ENCODE data around the gene ZNF761. TPM values are rescaled to one million over a fixed set of nuclear protein-coding genes. Genes with fewer than 3 reads are reported as not detected.

Gene ZNF761
- total and polyA plus RNA-seq, 2 donors (not counting 1 experiment from before 2014, with no cell fraction given), result 10.7 to 11.5 TPM

DNA sequence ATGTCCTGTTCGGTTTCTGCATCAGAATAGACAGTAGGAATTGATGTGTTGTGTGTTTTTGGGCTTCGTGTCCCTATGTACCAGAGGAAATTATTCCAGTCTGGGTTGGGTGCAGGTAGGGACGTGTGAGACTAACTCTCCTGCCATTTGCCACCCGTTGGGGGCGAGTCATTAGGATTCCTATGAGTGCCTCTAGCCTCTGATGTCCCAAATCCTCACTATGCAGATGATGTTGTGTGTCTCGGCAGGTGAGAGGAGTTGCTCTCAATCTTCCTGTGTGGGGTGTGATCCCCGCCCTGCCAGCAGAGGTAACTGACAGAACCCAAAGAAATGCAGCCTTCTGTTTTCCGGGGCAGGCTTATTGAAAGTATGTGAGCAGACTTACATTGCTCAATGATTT is 74.9 kb downstream of the ZNF761 start:
- DNase-seq (ENCODE audit: low read depth in 2 of 2), result no peak
- H2AFZ ChIP-seq (ENCODE audit: low read length), result no peak overlapping the region
- no peaks in the 10 kb centered on the region for H3K79me2 ChIP-seq (ENCODE audit: control insufficient read depth, insufficient read depth, low read length)
- no peak overlapping the region for H3K27ac ChIP-seq (ENCODE audit: insufficient read depth, low read length)
- no peaks in the 10 kb centered on the region for H3K4me1 ChIP-seq (ENCODE audit: control insufficient read depth, extremely low read depth, insufficient read depth, low read length)
- H3K4me2 ChIP-seq (ENCODE audit: extremely low read depth, insufficient read depth, low read length), result no peak overlapping the region
- no peak overlapping the region for H3K4me3 ChIP-seq (replicated peaks in 1 of 4; ENCODE audit: control extremely low read depth in 1 of 4, insufficient read depth in 1 of 4, low read depth in 3 of 4, low read length in 4 of 4)
- H4K20me1 ChIP-seq (ENCODE audit: control insufficient read depth, extremely low read depth, insufficient read depth, low read length), result no peaks in the 10 kb centered on the region
- TF ChIP-seq, protein P1, sequence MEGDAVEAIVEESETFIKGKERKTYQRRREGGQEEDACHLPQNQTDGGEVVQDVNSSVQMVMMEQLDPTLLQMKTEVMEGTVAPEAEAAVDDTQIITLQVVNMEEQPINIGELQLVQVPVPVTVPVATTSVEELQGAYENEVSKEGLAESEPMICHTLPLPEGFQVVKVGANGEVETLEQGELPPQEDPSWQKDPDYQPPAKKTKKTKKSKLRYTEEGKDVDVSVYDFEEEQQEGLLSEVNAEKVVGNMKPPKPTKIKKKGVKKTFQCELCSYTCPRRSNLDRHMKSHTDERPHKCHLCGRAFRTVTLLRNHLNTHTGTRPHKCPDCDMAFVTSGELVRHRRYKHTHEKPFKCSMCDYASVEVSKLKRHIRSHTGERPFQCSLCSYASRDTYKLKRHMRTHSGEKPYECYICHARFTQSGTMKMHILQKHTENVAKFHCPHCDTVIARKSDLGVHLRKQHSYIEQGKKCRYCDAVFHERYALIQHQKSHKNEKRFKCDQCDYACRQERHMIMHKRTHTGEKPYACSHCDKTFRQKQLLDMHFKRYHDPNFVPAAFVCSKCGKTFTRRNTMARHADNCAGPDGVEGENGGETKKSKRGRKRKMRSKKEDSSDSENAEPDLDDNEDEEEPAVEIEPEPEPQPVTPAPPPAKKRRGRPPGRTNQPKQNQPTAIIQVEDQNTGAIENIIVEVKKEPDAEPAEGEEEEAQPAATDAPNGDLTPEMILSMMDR (conservative IDR thresholded peaks at IDR 0.05 in 1 of 2, IDR thresholded peaks at IDR 0.05 in 1 of 2; ENCODE audit: low read depth in 1 of 2, low read length in 2 of 2), result no peak
- no peak for TF ChIP-seq EZH2 (IDR thresholded peaks at IDR 0.05; ENCODE audit: low read length, missing control alignments)
- H3K27me3 ChIP-seq (ENCODE audit: control insufficient read depth, insufficient read depth, low read length), result no peaks in the 10 kb centered on the region
- no peak overlapping the region for H3K9ac ChIP-seq (ENCODE audit: insufficient read depth, low read length)
- H3K36me3 ChIP-seq (ENCODE audit: control insufficient read depth, insufficient read depth, low read length), result no peaks in the 10 kb centered on the region
- no peaks in the 10 kb centered on the region for H3K9me3 ChIP-seq (ENCODE audit: control insufficient read depth, insufficient read depth, low read depth, low read length)

Other genes with a start within 250 kb of the ZNF761 start
- 5.4 and 6.3 TPM in 2 replicates for gene ZNF665, start 238.6 kb upstream of the ZNF761 start, total RNA-seq
- gene ZNF665, start 238.6 kb upstream of the ZNF761 start, polyA plus RNA-seq, result 2.4 and 3.1 TPM in 2 replicates
- 15.7 and 25.3 TPM in 2 replicates for gene ZNF677, start 177.1 kb upstream of the ZNF761 start, total RNA-seq
- gene ZNF677, start 177.1 kb upstream of the ZNF761 start, polyA plus RNA-seq, result 21.9 and 26.0 TPM in 2 replicates
- under 0.01 and 0.17 TPM in 2 replicates for gene VN1R2, start 173.7 kb upstream of the ZNF761 start, total RNA-seq
- not detected in 2 replicates for gene VN1R2, start 173.7 kb upstream of the ZNF761 start, polyA plus RNA-seq
- not detected in 2 replicates for gene VN1R4, start 164.3 kb upstream of the ZNF761 start, total RNA-seq
- gene VN1R4, start 164.3 kb upstream of the ZNF761 start, polyA plus RNA-seq, result not detected in 2 replicates
- gene ZNF845, start 98.2 kb upstream of the ZNF761 start, total RNA-seq, result 9.7 and 9.8 TPM in 2 replicates
- gene ZNF845, start 98.2 kb upstream of the ZNF761 start, polyA plus RNA-seq, result 3.1 and 4.2 TPM in 2 replicates
- gene ZNF525, start 66.3 kb upstream of the ZNF761 start, total RNA-seq, result 6.8 and 7.4 TPM in 2 replicates
- 1.8 and 4.8 TPM in 2 replicates for gene ZNF525, start 66.3 kb upstream of the ZNF761 start, polyA plus RNA-seq
- gene ZNF765, start 36.8 kb upstream of the ZNF761 start, total RNA-seq, result 13.1 and 14.7 TPM in 2 replicates
- gene ZNF765, start 36.8 kb upstream of the ZNF761 start, polyA plus RNA-seq, result 3.7 and 5.3 TPM in 2 replicates
- gene ZNF813, start 35.7 kb downstream of the ZNF761 start, total RNA-seq, result 3.6 and 3.9 TPM in 2 replicates
- gene ZNF813, start 35.7 kb downstream of the ZNF761 start, polyA plus RNA-seq, result 1.4 and 1.8 TPM in 2 replicates
- gene ZNF331, start 106.2 kb downstream of the ZNF761 start, total RNA-seq, result 9.0 and 16.2 TPM in 2 replicates
- 4.7 and 4.8 TPM in 2 replicates for gene ZNF331, start 106.2 kb downstream of the ZNF761 start, polyA plus RNA-seq
- not detected in 2 replicates for gene DPRX, start 200.0 kb downstream of the ZNF761 start, total RNA-seq
- gene DPRX, start 200.0 kb downstream of the ZNF761 start, polyA plus RNA-seq, result not detected in 2 replicates